Astrocyte (in vitro differentiated cells and primary cell): ENCODE results near the gene GDF9.

ENCODE experiments used
- EZH2 ChIP-seq: IDR thresholded peaks from 2 replicates; pipeline ENCODE4 v1.6.1; 2012; ENCODE audit warnings: mild to moderate bottlenecking, low read length, inconsistent platforms; ENCODE audit not compliant: insufficient read depth
- TF ChIP-seq, protein P1 (sequence below): IDR thresholded peaks from 2 replicates; pipeline ENCODE4 v1.5.1; 2011; ENCODE audit warnings: low read depth, mild to moderate bottlenecking, inconsistent platforms, low read length, moderate library complexity; ENCODE audit not compliant: insufficient read depth

GRCh38 chr5:132825834-132826391, 40.4 kb downstream of the GDF9 start:
- TF ChIP-seq, protein P1, sequence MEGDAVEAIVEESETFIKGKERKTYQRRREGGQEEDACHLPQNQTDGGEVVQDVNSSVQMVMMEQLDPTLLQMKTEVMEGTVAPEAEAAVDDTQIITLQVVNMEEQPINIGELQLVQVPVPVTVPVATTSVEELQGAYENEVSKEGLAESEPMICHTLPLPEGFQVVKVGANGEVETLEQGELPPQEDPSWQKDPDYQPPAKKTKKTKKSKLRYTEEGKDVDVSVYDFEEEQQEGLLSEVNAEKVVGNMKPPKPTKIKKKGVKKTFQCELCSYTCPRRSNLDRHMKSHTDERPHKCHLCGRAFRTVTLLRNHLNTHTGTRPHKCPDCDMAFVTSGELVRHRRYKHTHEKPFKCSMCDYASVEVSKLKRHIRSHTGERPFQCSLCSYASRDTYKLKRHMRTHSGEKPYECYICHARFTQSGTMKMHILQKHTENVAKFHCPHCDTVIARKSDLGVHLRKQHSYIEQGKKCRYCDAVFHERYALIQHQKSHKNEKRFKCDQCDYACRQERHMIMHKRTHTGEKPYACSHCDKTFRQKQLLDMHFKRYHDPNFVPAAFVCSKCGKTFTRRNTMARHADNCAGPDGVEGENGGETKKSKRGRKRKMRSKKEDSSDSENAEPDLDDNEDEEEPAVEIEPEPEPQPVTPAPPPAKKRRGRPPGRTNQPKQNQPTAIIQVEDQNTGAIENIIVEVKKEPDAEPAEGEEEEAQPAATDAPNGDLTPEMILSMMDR: no peak
- TF ChIP-seq EZH2: no peak
